SU-DHL-6 (cell line): ENCODE measurements around the gene UTP25.

Experiments
- EZH2phosphoT487 ChIP-seq: fragments of 200-600 bp; sonication (generic), shearing (Covaris generic); conservative IDR thresholded peaks from 2 replicates; pipeline ENCODE4 v1.6.1; 2018; ENCODE audit warnings: mild to moderate bottlenecking, antibody characterized with exemption, low read length, moderate library complexity, mixed read lengths
- TF ChIP-seq, protein P1 (sequence below): fragments of 200-600 bp; sonication (generic); IDR thresholded peaks from one replicate; pipeline ENCODE4 v1.5.1; 2017; ENCODE audit warnings: antibody characterized with exemption, mild to moderate bottlenecking, low read length, moderate library complexity; ENCODE audit not compliant: insufficient read depth, poor library complexity, severe bottlenecking

DNA sequence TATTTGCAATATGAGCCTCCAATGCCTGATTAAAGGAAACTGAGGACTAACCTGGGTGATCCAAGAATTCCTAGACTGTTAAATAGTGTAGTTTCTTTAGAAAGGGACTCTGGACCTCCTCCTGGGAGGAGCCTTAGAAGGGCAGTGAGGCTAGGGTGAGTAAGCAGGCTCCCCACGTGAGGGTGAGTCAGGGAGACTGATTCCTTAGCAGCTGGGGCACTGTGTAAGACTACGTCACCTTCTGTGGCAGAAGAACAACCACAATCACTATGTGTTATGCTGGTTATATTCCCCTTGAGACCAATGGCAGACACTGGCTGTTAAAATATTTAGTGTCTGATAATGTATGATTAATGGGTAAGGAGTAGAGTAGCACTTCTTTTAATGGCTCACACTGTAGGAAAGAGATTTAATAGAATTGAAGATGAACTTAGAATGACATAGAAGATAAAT lies 56.9 kb downstream of the UTP25 start:
- TF ChIP-seq, protein P1, sequence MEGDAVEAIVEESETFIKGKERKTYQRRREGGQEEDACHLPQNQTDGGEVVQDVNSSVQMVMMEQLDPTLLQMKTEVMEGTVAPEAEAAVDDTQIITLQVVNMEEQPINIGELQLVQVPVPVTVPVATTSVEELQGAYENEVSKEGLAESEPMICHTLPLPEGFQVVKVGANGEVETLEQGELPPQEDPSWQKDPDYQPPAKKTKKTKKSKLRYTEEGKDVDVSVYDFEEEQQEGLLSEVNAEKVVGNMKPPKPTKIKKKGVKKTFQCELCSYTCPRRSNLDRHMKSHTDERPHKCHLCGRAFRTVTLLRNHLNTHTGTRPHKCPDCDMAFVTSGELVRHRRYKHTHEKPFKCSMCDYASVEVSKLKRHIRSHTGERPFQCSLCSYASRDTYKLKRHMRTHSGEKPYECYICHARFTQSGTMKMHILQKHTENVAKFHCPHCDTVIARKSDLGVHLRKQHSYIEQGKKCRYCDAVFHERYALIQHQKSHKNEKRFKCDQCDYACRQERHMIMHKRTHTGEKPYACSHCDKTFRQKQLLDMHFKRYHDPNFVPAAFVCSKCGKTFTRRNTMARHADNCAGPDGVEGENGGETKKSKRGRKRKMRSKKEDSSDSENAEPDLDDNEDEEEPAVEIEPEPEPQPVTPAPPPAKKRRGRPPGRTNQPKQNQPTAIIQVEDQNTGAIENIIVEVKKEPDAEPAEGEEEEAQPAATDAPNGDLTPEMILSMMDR = no peak
- TF ChIP-seq EZH2phosphoT487 = no peak
